Measurements from ENCODE around the gene CDC42EP1. TPM values are rescaled to one million over a fixed set of nuclear protein-coding genes. Genes with fewer than 3 reads are reported as not detected.

The CDC42EP1 gene
- polyA plus RNA-seq, 1 experiment: 36.3 TPM

DNA sequence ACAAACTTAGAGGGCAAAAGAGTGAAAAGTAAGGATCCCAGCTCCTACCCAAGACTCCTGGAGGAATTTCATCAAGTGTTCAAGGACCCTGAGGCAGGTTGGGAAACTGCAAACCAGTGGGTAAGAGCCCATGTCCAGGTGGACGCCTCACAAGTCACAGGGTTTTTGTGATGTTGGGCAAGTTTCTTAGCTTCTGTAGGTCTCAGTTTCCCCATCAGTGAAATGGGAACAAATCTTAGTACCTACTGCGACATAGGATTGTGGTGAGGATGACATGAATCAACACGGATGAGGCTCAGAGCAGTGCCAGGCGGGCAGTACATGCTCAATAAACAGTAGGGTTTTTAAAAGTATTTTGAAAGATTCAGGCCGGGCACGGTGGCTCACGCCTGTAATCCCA is 17.3 kb upstream of the CDC42EP1 start:
- POLR2A ChIA-PET: no interaction called here
- Histone ChIP-seq H3K27me3 (ENCODE audit: control insufficient read depth, insufficient read depth, low read length) (no peaks in the 10 kb centered on the region), H3K36me3 (ENCODE audit: control insufficient read depth, insufficient read depth, low read length) (no peaks in the 10 kb centered on the region), H3K4me3 (ENCODE audit: low read depth, low read length) (no peak overlapping the region)
- TF ChIP-seq, protein P1, sequence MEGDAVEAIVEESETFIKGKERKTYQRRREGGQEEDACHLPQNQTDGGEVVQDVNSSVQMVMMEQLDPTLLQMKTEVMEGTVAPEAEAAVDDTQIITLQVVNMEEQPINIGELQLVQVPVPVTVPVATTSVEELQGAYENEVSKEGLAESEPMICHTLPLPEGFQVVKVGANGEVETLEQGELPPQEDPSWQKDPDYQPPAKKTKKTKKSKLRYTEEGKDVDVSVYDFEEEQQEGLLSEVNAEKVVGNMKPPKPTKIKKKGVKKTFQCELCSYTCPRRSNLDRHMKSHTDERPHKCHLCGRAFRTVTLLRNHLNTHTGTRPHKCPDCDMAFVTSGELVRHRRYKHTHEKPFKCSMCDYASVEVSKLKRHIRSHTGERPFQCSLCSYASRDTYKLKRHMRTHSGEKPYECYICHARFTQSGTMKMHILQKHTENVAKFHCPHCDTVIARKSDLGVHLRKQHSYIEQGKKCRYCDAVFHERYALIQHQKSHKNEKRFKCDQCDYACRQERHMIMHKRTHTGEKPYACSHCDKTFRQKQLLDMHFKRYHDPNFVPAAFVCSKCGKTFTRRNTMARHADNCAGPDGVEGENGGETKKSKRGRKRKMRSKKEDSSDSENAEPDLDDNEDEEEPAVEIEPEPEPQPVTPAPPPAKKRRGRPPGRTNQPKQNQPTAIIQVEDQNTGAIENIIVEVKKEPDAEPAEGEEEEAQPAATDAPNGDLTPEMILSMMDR (IDR thresholded peaks at IDR 0.05; ENCODE audit: insufficient read depth, low read depth, low read length): no peak
- CTCF ChIA-PET: interaction anchor here (1.2 to 16.8 kb wide), 3 partner anchors 24 to 100 kb away, joined by 3 to 551 read pairs (median 338); partner anchors contain the start of gene CDC42EP1
- no peak for DNase-seq (ENCODE audit: low read depth)

DNA sequence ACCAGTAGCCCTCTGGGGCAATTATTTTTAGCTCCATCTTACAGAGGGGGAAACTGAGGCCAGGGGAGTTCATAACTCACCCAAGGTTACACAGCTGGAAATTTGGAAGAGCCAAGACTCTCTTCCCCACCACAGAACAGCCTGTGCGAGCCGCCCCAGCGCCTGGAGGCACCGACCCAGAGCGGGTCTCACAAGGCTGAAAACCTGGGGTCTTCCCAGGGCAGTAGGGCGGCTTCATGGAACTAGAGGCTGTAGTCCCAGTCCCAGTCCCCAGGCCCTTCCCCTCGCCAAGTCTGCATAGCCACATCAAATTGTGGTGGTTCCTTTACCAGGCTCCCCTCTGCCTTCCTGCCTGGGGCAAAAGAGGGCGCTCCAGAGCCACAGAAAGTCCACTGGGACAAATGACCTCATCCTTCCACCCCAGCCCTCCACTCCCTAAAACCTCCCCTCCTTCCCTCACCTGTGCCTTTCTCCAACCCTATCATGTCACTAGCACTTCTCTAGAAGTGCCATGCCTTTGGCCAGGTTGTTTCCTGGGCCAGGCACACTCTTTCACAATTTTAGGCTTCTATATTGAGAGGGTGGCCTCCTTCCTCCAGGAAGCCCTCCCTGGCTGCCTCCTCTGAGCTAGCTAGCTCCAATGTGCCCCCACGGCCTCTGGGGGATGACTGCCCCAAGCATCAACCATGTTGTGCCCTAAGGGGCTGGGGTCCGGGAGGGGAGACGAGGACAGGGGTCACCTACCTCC is 15.2 kb upstream of the CDC42EP1 start:
- TF ChIP-seq, protein P1 (IDR thresholded peaks at IDR 0.05; ENCODE audit: insufficient read depth, low read depth, low read length): peak; percentile 83
- Histone ChIP-seq H3K27me3 (ENCODE audit: control insufficient read depth, insufficient read depth, low read length) (no peaks in the 10 kb centered on the region), H3K36me3 (ENCODE audit: control insufficient read depth, insufficient read depth, low read length) (no peaks in the 10 kb centered on the region), H3K4me3 (ENCODE audit: low read depth, low read length) (peak overlapping the region; percentile 33)
- no peak for DNase-seq (ENCODE audit: low read depth)
- CTCF ChIA-PET: interaction anchor here (0.6 to 16.8 kb wide), 16 partner anchors 15 to 360 kb away, joined by 3 to 551 read pairs (median 4); partner anchors contain the start of genes CDC42EP1 and GGA1
- POLR2A ChIA-PET: interaction anchor here (1.4 to 1.8 kb wide), 2 partner anchors 15 to 17 kb away, joined by 9 to 16 read pairs; partner anchors contain the start of gene CDC42EP1

DNA sequence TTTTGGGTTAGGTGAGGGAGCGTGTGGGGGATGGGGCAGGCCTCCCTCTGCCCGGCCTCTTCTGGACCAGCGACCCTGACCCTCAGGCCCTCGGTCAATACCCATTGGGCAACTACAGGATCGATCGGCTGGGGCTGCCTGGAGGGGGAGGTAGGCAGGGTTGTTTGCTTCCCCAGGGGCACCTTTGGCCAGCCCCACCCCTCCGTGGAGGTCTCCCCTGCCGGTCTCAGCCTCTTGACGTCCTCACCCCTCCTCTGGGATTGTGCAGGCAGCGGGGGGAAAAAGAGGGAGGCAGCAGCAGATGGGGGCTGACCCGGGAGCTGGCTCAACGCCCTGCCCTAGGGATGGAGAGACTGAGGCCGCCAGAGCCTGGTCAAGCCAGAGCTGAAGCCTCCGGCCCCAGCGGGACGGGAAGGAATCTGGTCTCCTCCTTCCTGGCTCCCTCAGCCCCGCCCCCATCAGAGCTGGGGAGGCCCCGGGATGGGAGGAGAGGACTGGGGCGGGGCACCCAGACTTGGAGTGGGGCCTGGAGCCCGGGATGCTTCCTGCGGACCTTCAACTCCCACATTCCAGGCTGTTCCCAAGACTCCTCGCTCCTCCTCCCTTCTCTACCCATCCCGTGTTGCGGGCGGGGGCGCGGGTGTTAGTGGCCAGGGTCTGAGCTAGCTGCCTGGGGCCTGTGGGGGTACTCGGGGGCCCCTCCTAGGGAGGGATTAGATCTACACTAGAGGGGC is 14.4 kb upstream of the CDC42EP1 start:
- DNase-seq (ENCODE audit: low read depth): peak; percentile 71
- Histone ChIP-seq H3K27me3 (ENCODE audit: control insufficient read depth, insufficient read depth, low read length) (no peaks in the 10 kb centered on the region), H3K36me3 (ENCODE audit: control insufficient read depth, insufficient read depth, low read length) (no peaks in the 10 kb centered on the region), H3K4me3 (ENCODE audit: low read depth, low read length) (peak overlapping the region; percentile 33)
- TF ChIP-seq, protein P1 (IDR thresholded peaks at IDR 0.05; ENCODE audit: insufficient read depth, low read depth, low read length): no peak
- ChIA-PET CTCF (interaction anchor here (0.6 to 16.8 kb wide), 16 partner anchors 9 to 359 kb away, joined by 3 to 551 read pairs (median 4); partner anchors contain the start of genes CDC42EP1, GGA1 and LGALS2), POLR2A (interaction anchor here (1.4 to 1.8 kb wide), 2 partner anchors 14 to 16 kb away, joined by 9 to 16 read pairs; partner anchors contain the start of gene CDC42EP1)

DNA sequence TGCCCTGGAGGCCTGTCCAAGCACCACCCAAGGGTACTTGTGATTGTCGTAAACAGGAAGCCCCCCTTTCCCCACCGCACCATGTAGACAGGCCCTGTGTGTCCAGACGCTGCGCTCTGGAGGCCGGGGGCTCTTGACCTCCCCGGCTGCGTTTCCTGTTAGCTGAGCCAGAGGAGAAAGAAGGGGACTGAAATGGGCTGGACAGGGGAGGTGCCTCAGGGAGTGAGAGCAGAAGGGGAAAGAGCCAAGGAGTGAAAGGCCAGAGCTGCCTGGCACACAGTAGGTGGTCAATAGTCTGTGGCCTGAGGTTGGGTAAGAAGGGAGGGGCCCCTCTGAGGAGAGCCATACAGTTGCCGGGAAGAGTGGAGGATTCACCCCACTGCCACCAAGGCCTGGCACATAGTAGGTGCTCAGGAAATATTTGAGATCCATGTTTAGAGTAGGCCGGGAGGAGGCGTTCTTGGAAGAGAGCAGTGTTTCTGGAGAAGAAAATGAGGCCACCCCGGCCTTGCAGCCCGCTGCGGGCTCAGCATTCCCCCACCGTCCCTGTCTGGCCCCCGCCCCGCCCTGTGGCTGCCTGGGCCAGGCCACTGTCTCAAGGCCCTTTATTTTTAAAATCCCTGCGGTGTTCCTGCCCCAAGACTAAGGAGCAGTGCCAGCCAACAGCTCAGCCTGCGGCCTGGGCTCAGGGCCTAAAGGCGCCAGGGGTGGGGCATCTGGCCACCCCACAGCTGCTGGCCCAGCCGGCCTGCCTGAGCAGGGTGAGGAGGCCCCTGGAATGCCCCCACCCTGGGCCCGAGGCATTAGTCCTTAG is 13.6 kb upstream of the CDC42EP1 start:
- ChIA-PET CTCF (interaction anchor here (0.6 to 16.8 kb wide), 14 partner anchors 9 to 219 kb away, joined by 3 to 551 read pairs (median 4); partner anchors contain the start of genes CDC42EP1, GGA1 and LGALS2), POLR2A (interaction anchor here (1.3 to 1.8 kb wide), 3 partner anchors 13 to 17 kb away, joined by 6 to 16 read pairs (median 9); partner anchors contain the start of gene CDC42EP1)
- no peak for DNase-seq (ENCODE audit: low read depth)
- Histone ChIP-seq H3K27me3 (ENCODE audit: control insufficient read depth, insufficient read depth, low read length) (no peaks in the 10 kb centered on the region), H3K4me3 (ENCODE audit: low read depth, low read length) (no peak overlapping the region), H3K36me3 (ENCODE audit: control insufficient read depth, insufficient read depth, low read length) (no peaks in the 10 kb centered on the region)
- TF ChIP-seq, protein P1 (IDR thresholded peaks at IDR 0.05; ENCODE audit: insufficient read depth, low read depth, low read length): peak; percentile 18; the same call in 1 of the 2 replicates

Data from BJ (cell line).